Fibroblast of pulmonary artery (primary cell): Measurements from ENCODE around the gene ASS1.

ENCODE experiments used
- DNase-seq: peaks from one replicate; pipeline ENCODE4 v3.0.0-alpha.2; 2010; ENCODE audit warnings: low read depth
- H3K4me3 ChIP-seq: replicated peaks from 2 replicates; pipeline ENCODE4 v1.5.1; 2011; ENCODE audit warnings: low read depth, mild to moderate bottlenecking, control low read depth, low read length, moderate library complexity
- TF ChIP-seq, protein P1 (sequence below): IDR thresholded peaks from 2 replicates; pipeline ENCODE4 v1.5.1; 2011; ENCODE audit warnings: mild to moderate bottlenecking, control low read depth, low read length, inconsistent platforms; ENCODE audit errors: missing control alignments

ASS1 gene

DNA sequence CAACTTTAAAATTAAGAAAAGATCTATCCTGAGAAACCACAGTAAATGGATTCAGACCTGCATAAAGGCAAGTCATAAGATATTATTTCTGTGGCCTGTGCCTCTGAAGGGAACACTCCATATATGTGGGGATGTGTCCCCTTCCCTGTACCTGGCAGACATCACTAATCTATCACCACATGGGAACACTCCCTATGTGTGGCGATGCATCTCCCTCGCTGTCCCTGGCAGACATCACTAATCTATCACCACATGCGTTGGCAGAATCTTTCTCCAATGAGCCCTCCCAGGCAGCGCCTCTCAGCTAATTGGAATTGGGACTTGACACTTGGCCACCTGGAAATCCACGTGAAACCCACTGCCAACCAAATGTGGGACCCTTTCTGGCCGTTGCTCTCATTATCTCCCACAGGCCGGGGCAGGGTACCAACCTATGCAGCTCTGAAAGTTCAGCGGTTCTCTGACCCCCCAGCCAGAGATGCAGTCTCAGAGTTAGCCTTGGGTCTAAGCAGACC is 25.2 kb upstream of the ASS1 start:
- H3K4me3 ChIP-seq: no peak overlapping the region
- TF ChIP-seq, protein P1, sequence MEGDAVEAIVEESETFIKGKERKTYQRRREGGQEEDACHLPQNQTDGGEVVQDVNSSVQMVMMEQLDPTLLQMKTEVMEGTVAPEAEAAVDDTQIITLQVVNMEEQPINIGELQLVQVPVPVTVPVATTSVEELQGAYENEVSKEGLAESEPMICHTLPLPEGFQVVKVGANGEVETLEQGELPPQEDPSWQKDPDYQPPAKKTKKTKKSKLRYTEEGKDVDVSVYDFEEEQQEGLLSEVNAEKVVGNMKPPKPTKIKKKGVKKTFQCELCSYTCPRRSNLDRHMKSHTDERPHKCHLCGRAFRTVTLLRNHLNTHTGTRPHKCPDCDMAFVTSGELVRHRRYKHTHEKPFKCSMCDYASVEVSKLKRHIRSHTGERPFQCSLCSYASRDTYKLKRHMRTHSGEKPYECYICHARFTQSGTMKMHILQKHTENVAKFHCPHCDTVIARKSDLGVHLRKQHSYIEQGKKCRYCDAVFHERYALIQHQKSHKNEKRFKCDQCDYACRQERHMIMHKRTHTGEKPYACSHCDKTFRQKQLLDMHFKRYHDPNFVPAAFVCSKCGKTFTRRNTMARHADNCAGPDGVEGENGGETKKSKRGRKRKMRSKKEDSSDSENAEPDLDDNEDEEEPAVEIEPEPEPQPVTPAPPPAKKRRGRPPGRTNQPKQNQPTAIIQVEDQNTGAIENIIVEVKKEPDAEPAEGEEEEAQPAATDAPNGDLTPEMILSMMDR: no peak
- no peak for DNase-seq

GRCh38 chr9:130421154-130421801 is 23.5 kb upstream of the ASS1 start:
- TF ChIP-seq, protein P1: no peak
- no peak overlapping the region for H3K4me3 ChIP-seq
- no peak for DNase-seq

GRCh38 chr9:130421802-130422276 is 22.9 kb upstream of the ASS1 start:
- no peak overlapping the region for H3K4me3 ChIP-seq
- TF ChIP-seq, protein P1: no peak
- peak; percentile 42 for DNase-seq

GRCh38 chr9:130422546-130422945 is 22.2 kb upstream of the ASS1 start:
- H3K4me3 ChIP-seq: no peak overlapping the region
- DNase-seq: no peak
- TF ChIP-seq, protein P1: no peak

- DNase-seq: no peak
- TF ChIP-seq, protein P1: no peak
- H3K4me3 ChIP-seq: no peak overlapping the region
Observed at GRCh38 chr9:130423272-130423671, 21.5 kb upstream of the ASS1 start.

DNA sequence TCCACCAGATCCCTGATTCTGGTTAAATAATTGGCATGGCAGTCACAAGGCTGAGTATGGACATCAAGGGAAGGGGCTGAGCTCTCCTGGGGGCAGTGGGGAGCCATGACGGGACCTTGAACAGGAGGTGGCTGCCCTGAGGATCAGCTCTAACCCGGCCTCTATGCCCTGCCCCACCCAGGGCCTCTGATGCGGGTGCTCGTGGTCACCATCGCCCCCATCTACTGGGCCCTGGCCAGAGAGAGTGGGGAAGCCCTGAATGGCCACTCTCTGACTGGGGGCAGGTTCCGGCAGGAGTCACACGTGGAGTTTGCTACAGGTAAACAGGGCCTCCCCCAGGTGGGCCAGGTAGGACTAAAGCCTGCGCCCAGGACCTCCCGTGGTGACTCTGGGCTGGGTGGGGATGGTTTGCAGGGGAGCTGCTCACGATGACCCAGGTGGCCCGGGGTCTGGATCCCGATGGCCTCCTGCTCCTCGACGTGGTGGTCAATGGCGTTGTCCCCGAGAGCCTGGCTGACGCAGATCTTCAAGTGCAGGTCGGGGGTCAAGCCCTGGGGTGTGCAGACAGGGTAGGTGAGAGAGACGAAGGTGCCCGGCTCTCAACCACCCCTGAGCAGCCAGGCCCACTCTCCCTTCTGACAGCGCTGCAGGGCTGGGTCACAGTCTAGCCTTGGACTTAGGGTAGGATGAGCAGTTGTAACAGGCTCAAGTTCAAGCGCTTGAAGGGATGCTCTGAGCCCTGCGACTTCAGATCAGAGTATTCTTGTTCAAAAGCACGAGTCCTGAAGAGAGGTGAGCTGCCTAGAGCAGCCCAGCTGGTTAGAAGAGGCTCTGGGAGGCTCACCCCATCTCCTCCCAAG is 19.9 kb upstream of the ASS1 start:
- H3K4me3 ChIP-seq: no peak overlapping the region
- TF ChIP-seq, protein P1: no peak
- DNase-seq: no peak
